ENCODE data around the gene KRT17. TPM values are rescaled to one million over a fixed set of nuclear protein-coding genes. Genes with fewer than 3 reads are reported as not detected.
"Not testable (repeated sequence)": the region's sequence is repeated elsewhere in the genome, so short reads cannot be mapped to it uniquely, and the experiment has no call there.

KRT17 gene
- total RNA-seq, 1 donor from 2014 or later: 258 TPM

- H3K4me1 Mint-ChIP-seq (ENCODE audit: low read depth): peaks cover 65% of the 10 kb centered on the region
- DNase-seq (ENCODE audit: low spot score): peak; percentile 61
- not testable (repeated sequence) for H3K36me3 Mint-ChIP-seq (ENCODE audit: low read depth); H3K9me3 Mint-ChIP-seq (ENCODE audit: low read depth); H3K27me3 Mint-ChIP-seq (ENCODE audit: low read depth); H3K4me3 Mint-ChIP-seq (ENCODE audit: unreplicated experiment)
- H3K27ac Mint-ChIP-seq (ENCODE audit: unreplicated experiment): peak overlapping the region; percentile 90
- peak; percentile 24 for TF ChIP-seq CTCF (IDR thresholded peaks at IDR 0.05)
Observed at GRCh38 chr17:41626028-41626913, 1.9 kb upstream of the KRT17 start.

GRCh38 chr17:41625602-41626001 is 1.2 kb upstream of the KRT17 start:
- DNase-seq (ENCODE audit: low spot score): peak; percentile 96
- no peaks in the 10 kb centered on the region for H3K27me3 Mint-ChIP-seq (ENCODE audit: low read depth)
- no peak for TF ChIP-seq CTCF (IDR thresholded peaks at IDR 0.05)
- H3K27ac Mint-ChIP-seq (ENCODE audit: unreplicated experiment): peak overlapping the region; percentile 90
- no peaks in the 10 kb centered on the region for H3K9me3 Mint-ChIP-seq (ENCODE audit: low read depth)
- H3K4me3 Mint-ChIP-seq (ENCODE audit: unreplicated experiment): peak overlapping the region; percentile 12
- peaks cover 4% of the 10 kb centered on the region for H3K36me3 Mint-ChIP-seq (ENCODE audit: low read depth)
- H3K4me1 Mint-ChIP-seq (ENCODE audit: low read depth): peaks cover 71% of the 10 kb centered on the region

GRCh38 chr17:41623184-41623861 is 1.1 kb downstream of the KRT17 start:
- peak; percentile 60 for DNase-seq (ENCODE audit: low spot score)
- not testable (repeated sequence) for H3K9me3 Mint-ChIP-seq (ENCODE audit: low read depth); H3K27me3 Mint-ChIP-seq (ENCODE audit: low read depth)
- Mint-ChIP-seq H3K4me3 (ENCODE audit: unreplicated experiment) (peak overlapping the region; percentile 60), H3K36me3 (ENCODE audit: low read depth) (peaks cover 10% of the 10 kb centered on the region), H3K27ac (ENCODE audit: unreplicated experiment) (peak overlapping the region; percentile 75), H3K4me1 (ENCODE audit: low read depth) (peaks cover 88% of the 10 kb centered on the region)

- H3K9me3 Mint-ChIP-seq (ENCODE audit: low read depth); H3K27me3 Mint-ChIP-seq (ENCODE audit: low read depth): not testable (repeated sequence)
- Mint-ChIP-seq H3K4me3 (ENCODE audit: unreplicated experiment) (peak overlapping the region; percentile 60), H3K36me3 (ENCODE audit: low read depth) (peaks cover 10% of the 10 kb centered on the region), H3K27ac (ENCODE audit: unreplicated experiment) (peak overlapping the region; percentile 75), H3K4me1 (ENCODE audit: low read depth) (peaks cover 86% of the 10 kb centered on the region)
- peak; percentile 66 for DNase-seq (ENCODE audit: low spot score)
Observed at GRCh38 chr17:41622340-41623183, 1.8 kb downstream of the KRT17 start.

- H3K4me3 Mint-ChIP-seq (ENCODE audit: unreplicated experiment): peak overlapping the region; percentile 60
- DNase-seq (ENCODE audit: low spot score): no peak
- peak overlapping the region; percentile 75 for H3K27ac Mint-ChIP-seq (ENCODE audit: unreplicated experiment)
- no peaks in the 10 kb centered on the region for H3K27me3 Mint-ChIP-seq (ENCODE audit: low read depth)
- H3K36me3 Mint-ChIP-seq (ENCODE audit: low read depth): peaks cover 10% of the 10 kb centered on the region
- peaks cover 79% of the 10 kb centered on the region for H3K4me1 Mint-ChIP-seq (ENCODE audit: low read depth)
- TF ChIP-seq CTCF (IDR thresholded peaks at IDR 0.05): no peak
- no peaks in the 10 kb centered on the region for H3K9me3 Mint-ChIP-seq (ENCODE audit: low read depth)
Observed at GRCh38 chr17:41621916-41622315, 2.5 kb downstream of the KRT17 start.

GRCh38 chr17:41621435-41621817 is 2.9 kb downstream of the KRT17 start:
- Mint-ChIP-seq H3K27ac (ENCODE audit: unreplicated experiment) (peak overlapping the region; percentile 75), H3K36me3 (ENCODE audit: low read depth) (peaks cover 10% of the 10 kb centered on the region), H3K4me3 (ENCODE audit: unreplicated experiment) (peak overlapping the region; percentile 60), H3K4me1 (ENCODE audit: low read depth) (peaks cover 77% of the 10 kb centered on the region)
- H3K27me3 Mint-ChIP-seq (ENCODE audit: low read depth); H3K9me3 Mint-ChIP-seq (ENCODE audit: low read depth): not testable (repeated sequence)
- peak; percentile 68 for DNase-seq (ENCODE audit: low spot score)

Measured in chondrocyte (in vitro differentiated cells).